Measurements from ENCODE around the gene KRTAP4-7. TPM values are rescaled to one million over a fixed set of nuclear protein-coding genes. Genes with fewer than 3 reads are reported as not detected.
"Not testable (repeated sequence)": the region's sequence is repeated elsewhere in the genome, so short reads cannot be mapped to it uniquely, and the experiment has no call there.

KRTAP4-7 gene
- total RNA-seq, 1 donor from 2014 or later = not detected

GRCh38 chr17:41049110-41049509 lies 34.8 kb upstream of the KRTAP4-7 start:
- Histone ChIP-seq H3K4me1 (no peaks in the 10 kb centered on the region), H3K9me3 (no peaks in the 10 kb centered on the region), H3K27ac (no peak overlapping the region), H3K36me3 (no peaks in the 10 kb centered on the region), H3K27me3 (ENCODE audit: low read depth) (peaks cover 19% of the 10 kb centered on the region), H3K4me3 (no peak overlapping the region)
- DNase-seq = no peak
- TF ChIP-seq, protein P1, sequence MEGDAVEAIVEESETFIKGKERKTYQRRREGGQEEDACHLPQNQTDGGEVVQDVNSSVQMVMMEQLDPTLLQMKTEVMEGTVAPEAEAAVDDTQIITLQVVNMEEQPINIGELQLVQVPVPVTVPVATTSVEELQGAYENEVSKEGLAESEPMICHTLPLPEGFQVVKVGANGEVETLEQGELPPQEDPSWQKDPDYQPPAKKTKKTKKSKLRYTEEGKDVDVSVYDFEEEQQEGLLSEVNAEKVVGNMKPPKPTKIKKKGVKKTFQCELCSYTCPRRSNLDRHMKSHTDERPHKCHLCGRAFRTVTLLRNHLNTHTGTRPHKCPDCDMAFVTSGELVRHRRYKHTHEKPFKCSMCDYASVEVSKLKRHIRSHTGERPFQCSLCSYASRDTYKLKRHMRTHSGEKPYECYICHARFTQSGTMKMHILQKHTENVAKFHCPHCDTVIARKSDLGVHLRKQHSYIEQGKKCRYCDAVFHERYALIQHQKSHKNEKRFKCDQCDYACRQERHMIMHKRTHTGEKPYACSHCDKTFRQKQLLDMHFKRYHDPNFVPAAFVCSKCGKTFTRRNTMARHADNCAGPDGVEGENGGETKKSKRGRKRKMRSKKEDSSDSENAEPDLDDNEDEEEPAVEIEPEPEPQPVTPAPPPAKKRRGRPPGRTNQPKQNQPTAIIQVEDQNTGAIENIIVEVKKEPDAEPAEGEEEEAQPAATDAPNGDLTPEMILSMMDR (IDR thresholded peaks at IDR 0.05) = no peak
- ATAC-seq = no peak
- intact Hi-C loops (cut with DNase I) = no loop called here

- Histone ChIP-seq H3K36me3 (no peaks in the 10 kb centered on the region), H3K27me3 (ENCODE audit: low read depth) (peaks cover 13% of the 10 kb centered on the region), H3K4me1 (no peaks in the 10 kb centered on the region), H3K9me3 (no peaks in the 10 kb centered on the region), H3K4me3 (no peak overlapping the region), H3K27ac (no peak overlapping the region)
- intact Hi-C loops (cut with DNase I) = no loop called here
- ATAC-seq (no peak), DNase-seq (no peak)
- TF ChIP-seq, protein P1 (IDR thresholded peaks at IDR 0.05) = no peak
Observed at GRCh38 chr17:41052566-41052965, 31.4 kb upstream of the KRTAP4-7 start.

DNA sequence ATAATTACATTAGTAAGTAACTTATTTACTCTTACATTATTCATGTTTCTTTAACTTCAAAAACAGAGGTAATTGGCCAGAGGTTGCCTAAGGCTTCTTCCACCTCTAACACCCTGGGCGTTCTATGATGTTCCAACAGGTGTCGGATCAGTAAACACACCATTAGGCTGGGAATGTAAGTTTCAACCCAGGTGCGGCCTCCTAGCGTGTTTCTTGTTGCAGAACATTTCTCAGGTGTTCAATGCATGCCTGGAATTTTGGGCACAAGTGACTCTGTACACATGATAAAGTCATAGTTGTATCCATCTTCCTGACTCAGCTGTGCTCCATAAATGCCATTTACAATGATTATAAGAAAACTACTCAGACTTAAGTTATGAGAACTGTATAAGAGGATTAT lies 29.9 kb upstream of the KRTAP4-7 start:
- no peaks in the 10 kb centered on the region for H3K4me1 ChIP-seq
- intact Hi-C loops (cut with DNase I) = no loop called here
- TF ChIP-seq, protein P1 (IDR thresholded peaks at IDR 0.05) = no peak
- no peak for DNase-seq
- H3K36me3 ChIP-seq = no peaks in the 10 kb centered on the region
- ATAC-seq = peak in 1 of 2 donors; percentile 23
- no peak overlapping the region for H3K27ac ChIP-seq
- no peak overlapping the region for H3K4me3 ChIP-seq
- no peaks in the 10 kb centered on the region for H3K9me3 ChIP-seq
- H3K27me3 ChIP-seq (ENCODE audit: low read depth) = peaks cover 7% of the 10 kb centered on the region

GRCh38 chr17:41054556-41054955 lies 29.4 kb upstream of the KRTAP4-7 start:
- H3K4me3 ChIP-seq; DNase-seq; ATAC-seq; H3K4me1 ChIP-seq; H3K9me3 ChIP-seq; intact Hi-C loops (cut with DNase I); H3K36me3 ChIP-seq; H3K27ac ChIP-seq: not testable (repeated sequence)
- peaks cover 12% of the 10 kb centered on the region for H3K27me3 ChIP-seq (ENCODE audit: low read depth)

GRCh38 chr17:41055130-41055529 lies 28.8 kb upstream of the KRTAP4-7 start, which contains the start of gene KRTAP2-2:
KRTAP2-2 (minus strand) TSS chr17:41055230; CDS start chr17:41055211, 19 bp downstream.
- H3K9me3 ChIP-seq; H3K4me3 ChIP-seq; H3K36me3 ChIP-seq; intact Hi-C loops (cut with DNase I); H3K4me1 ChIP-seq; DNase-seq; H3K27ac ChIP-seq; ATAC-seq: not testable (repeated sequence)
- H3K27me3 ChIP-seq (ENCODE audit: low read depth) = peaks cover 13% of the 10 kb centered on the region

DNA sequence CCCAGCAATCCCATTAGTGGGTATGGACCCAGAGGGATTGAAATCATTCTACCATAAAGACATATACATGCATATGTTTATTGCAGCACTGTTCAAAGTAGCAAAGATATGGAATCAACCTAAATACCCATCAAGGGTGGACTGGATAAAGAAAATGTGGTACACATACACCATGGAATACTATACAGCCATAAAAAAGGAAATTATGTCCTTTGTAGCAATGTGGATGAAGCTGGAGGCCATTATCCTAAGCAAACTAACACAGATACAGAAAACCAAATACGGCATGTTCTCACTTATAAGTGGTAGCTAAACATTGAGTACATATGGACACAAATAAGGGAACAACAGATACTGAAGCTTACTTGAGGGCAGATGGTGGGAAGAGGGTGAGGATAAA lies 26.4 kb upstream of the KRTAP4-7 start:
- intact Hi-C loops (cut with DNase I) = no loop called here

More for the DNA sequence above, 26.4 kb upstream of the KRTAP4-7 start:
- Histone ChIP-seq H3K36me3 (no peaks in the 10 kb centered on the region), H3K4me3 (no peak overlapping the region), H3K4me1 (no peaks in the 10 kb centered on the region), H3K27ac (no peak overlapping the region), H3K9me3 (no peaks in the 10 kb centered on the region), H3K27me3 (ENCODE audit: low read depth) (peaks cover 28% of the 10 kb centered on the region)
- TF ChIP-seq, protein P1 (IDR thresholded peaks at IDR 0.05) = no peak
- ATAC-seq (no peak), DNase-seq (no peak)

Measured in lower lobe of right lung (tissue), 2 donors.